Skin epidermis (tissue), 12 donors: Measurements from ENCODE around the gene RHOT2.
A peak's percentile ranks its signal among the peaks of the same experiment; 100 is the strongest.

Source experiments
- H3K27ac ChIP-seq, 21 experiments: fragments of 200-600 bp; sonication (generic) in 11 of 21; one replicate each; pipeline ENCODE4 v1.5.0; 2020; ENCODE audit warnings: mild to moderate bottlenecking in 3 of 21, inconsistent platforms in 2 of 21, moderate library complexity in 2 of 21
- H3K4me3 ChIP-seq, 7 experiments: fragments of 200-600 bp; sonication (generic) in 2 of 7; one replicate each; pipeline ENCODE4 v1.5.0; 2020; ENCODE audit warnings: inconsistent platforms in 2 of 7, mild to moderate bottlenecking in 2 of 7, moderate library complexity in 1 of 7

RHOT2 gene

DNA sequence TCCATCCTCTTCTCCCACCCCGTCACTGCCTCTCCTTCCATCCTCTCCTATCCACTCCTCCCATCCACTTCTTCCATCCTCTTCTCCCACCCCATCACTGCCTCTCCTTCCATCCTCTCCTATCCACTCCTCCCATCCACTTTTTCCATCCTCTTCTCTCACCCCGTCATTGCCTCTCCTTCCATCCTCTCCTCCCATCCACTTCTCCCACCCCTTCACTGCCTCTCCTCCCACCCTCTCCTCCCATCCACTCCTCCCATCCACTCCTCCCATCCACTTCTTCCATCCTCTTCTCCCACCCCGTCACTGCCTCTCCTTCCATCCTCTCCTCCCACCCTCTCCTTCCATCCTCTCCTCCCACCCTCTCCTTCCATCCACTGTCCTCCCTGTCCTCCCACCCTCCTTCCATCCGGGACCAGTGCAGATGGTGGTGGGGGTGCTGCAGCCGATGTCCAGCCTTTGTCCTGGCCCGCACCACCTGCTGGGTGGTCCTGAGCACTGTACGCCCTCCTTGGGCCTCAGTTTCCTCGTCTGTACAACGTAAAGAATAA, 36.0 kb upstream of the RHOT2 start:
- H3K4me3 ChIP-seq, result no peak overlapping the region
- H3K27ac ChIP-seq, result no peak overlapping the region

- no peak overlapping the region for H3K27ac ChIP-seq
- no peak overlapping the region for H3K4me3 ChIP-seq
Observed at GRCh38 chr16:632486-633335, 35.2 kb upstream of the RHOT2 start.

DNA sequence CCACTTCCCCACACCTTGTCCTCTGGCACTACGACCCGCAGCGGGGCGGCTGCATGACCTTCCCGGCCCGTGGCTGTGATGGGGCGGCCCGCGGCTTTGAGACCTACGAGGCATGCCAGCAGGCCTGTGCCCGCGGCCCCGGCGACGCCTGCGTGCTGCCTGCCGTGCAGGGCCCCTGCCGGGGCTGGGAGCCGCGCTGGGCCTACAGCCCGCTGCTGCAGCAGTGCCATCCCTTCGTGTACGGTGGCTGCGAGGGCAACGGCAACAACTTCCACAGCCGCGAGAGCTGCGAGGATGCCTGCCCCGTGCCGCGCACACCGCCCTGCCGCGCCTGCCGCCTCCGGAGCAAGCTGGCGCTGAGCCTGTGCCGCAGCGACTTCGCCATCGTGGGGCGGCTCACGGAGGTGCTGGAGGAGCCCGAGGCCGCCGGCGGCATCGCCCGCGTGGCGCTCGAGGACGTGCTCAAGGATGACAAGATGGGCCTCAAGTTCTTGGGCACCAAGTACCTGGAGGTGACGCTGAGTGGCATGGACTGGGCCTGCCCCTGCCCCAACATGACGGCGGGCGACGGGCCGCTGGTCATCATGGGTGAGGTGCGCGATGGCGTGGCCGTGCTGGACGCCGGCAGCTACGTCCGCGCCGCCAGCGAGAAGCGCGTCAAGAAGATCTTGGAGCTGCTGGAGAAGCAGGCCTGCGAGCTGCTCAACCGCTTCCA, 34.4 kb upstream of the RHOT2 start:
- Histone ChIP-seq H3K4me3 (no peak overlapping the region), H3K27ac (no peak overlapping the region)

DNA sequence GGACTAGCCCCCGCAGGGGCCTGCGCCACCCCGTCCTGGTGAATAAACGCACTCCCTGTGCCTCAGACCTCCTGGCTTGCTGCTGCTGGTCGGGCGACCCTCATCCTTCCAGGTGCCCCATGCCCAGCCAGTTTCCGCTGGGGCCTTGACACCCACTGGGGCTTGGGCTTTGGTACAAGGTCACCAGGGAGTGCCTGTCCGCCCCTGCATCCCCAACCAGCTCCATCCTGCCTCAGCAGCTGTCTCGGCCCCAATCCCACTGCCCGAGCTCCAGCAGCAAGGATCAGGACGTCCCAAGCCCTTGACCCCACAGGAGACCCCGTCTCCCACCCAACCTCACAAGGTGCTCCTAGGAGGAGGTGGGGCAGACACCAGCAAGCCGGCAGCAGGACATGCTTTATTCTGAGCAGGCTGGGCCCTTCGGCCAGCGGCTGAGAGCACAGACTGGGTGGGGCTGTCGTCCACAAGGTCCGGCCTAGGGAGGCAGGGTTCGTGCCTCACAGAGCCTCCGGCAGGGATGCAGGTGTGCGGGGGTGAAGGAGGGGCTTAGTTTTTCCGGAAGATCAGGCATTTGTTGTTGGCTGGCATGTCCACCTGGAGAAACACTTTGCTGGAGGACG, 33.8 kb upstream of the RHOT2 start:
- Histone ChIP-seq H3K4me3 (no peak overlapping the region), H3K27ac (no peak overlapping the region)

DNA sequence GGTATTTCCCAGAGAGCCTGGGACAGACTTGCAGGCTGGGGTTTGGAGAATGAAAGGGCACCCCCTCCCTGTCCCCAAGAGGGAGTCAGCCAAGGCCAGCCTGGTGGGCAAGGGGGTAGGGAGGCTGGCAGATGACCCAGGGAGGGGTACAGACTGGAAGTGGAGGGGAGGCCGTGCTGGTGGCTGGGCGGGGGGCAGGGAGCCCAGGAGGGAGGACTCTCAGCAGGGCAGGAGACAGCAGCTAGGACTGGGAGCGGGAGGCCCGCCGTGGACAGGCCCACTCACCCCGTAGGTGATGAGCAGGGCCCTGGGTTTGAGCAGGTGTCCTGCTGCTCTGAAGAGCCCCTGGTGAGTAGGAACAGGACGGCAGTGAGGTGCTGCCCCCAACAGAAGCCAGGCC, 32.9 kb upstream of the RHOT2 start:
- peak overlapping the region in 5 of 7 experiments; percentile 62 to 90 (median 73) for H3K4me3 ChIP-seq
- peak overlapping the region in 3 of 21 experiments; percentile 86 to 94 (median 92) for H3K27ac ChIP-seq

DNA sequence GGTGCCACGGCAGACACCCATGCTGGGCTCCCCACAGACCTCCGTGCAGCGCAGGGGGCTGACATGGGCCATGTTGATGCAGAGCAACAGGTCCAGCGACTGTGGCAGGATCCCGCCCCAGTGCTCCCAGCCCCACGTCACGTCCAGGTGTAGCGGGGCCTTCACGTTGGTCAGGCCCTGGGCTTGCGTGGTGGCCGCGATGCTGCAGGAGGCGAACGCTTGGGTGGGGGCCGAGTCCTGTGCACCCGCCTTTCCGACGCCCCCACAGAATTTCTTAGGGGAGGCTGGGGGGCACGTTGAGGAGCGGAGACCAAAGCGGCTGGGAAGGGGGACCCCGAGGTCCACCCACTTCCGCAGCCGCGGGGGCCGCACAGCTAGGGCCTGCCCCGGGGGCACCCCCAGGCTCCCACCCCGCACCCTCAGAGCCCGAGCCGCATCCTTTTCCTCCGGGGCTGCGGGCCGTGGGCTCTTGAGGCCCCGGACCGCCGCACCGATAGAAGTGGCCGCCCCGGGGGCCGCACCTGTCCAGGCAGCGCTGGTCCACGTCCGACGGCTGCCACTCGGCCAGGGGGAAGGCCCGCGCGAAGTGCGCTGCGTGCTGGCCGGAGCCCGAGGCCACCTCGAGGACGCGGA, 32.2 kb upstream of the RHOT2 start:
- H3K4me3 ChIP-seq, result peak overlapping the region; percentile 62 to 90 (median 73)
- H3K27ac ChIP-seq, result peak overlapping the region; percentile 30 to 95 (median 88)

DNA sequence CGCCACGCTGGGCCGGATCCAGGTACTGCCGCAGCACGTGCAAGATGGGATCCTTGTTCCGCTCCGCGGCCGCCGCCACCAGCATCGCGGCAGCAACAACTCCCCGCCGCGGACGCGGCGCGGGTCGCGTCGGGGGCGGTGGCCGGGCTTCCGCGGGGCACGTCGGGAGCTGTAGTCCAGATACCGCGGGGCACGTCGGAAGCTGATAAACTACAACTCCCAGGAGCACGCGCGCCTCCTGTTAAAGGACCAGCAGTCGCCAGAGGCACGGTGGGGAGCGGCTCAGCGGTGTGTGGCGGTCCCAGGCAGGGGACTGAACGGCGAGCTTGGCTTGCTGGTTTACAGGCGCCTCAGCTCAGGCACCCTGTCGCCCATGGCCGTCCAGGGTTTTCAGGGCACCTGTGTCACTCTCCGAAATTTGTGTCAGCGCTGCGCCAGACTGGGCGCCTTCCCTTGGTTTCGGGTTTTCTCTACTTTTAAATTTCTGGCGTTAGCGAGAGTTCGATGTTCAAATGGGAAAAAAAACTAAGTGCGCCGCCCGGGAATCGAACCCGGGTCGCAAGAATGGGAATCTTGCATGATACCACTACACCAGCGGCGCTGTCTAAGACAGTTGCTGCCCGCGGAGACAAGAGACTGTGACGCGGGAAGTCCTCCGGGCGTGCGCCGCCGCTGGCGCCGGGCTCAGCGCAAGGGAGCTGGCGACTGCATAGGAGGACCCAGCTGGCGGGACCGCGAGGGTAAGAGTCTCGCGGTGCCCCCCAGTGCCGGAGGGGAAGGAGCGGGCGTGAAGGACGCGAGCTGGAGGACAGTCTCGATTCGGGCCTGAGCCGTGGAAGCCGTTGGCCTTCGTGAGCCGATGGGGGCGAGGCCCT, 31.5 kb upstream of the RHOT2 start, which contains the start of gene METTL26:
METTL26 (minus strand) TSS at position 100 of the 875 bp plus-strand sequence; CDS start at position 85, 15 bp downstream.
- H3K27ac ChIP-seq, result peak within 1 kb of the TSS; percentile 59 to 95 (median 88)
- peak within 1 kb of the TSS; percentile 62 to 90 (median 73) for H3K4me3 ChIP-seq

GRCh38 chr16:637081-638018, 30.6 kb upstream of the RHOT2 start:
- peak overlapping the region; percentile 62 to 90 (median 73) for H3K4me3 ChIP-seq
- H3K27ac ChIP-seq, result peak overlapping the region in 18 of 21 experiments; percentile 77 to 95 (median 88)

DNA sequence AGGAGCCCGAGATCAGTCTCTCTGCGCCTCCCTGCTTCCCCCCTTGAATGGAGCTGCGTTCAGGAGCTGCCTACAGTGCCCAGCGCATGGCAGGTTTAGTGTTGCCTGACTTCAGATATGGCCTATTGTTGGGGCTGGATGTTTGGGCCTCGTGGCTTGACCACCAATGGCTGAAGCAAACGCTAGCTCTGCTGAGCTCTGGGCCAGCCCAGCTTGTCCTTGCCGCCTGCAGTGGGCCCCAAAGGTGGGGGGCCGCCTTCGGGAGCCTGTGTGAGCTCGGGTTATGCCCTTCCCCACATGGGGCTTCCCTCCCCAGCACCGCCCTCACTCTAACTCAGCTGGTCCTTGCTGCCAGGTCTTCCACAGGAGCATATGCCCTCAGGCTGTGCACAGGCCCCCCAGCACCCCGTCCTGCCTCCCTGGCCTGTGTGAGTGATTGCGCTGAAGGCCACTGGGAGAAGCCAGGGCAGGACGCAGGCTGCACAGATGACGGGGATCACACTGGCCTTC, 29.8 kb upstream of the RHOT2 start:
- Histone ChIP-seq H3K27ac (peak overlapping the region in 1 of 21 experiments; percentile 37), H3K4me3 (no peak overlapping the region)

DNA sequence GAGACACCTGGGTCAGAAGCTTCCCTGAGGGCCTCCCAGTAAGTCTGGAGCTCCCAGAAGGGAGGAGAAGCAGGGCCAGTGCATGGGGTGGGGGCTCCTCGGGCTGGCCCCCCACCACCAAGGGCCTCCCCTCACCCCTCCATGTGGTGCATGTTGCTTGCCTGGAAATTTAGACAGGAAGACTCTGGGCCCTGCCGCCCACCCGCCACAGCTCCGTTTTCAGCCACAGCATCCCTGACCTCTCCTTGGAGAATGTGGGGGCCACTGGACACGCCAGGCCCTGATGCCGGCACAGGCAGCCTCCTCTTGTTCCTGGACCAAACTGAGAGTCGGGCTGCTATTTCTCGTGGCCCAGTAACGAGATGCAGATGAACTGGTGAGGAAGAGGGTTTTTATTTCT, 29.1 kb upstream of the RHOT2 start:
- Histone ChIP-seq H3K4me3 (no peak overlapping the region), H3K27ac (no peak overlapping the region)

DNA sequence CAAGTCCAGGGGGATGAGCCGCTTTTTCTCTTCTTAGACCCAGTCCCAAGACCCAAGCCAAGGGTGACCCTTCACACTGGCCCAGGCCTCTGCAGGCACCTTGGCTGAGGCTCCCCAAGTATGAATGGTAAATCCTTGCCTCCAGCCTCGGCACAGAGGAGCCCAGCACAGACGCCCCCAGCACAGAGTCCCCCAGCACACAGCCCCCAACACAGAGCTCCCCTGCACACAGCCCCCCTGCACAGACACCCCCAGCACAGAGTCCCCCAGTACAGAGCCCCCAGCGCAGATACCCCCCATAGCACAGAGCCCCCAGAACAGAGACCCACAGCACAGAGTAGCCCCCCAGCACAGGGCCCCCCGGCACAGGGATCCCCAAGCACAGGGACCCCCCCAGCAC, 27.3 kb upstream of the RHOT2 start:
- no peak overlapping the region for H3K4me3 ChIP-seq
- H3K27ac ChIP-seq, result no peak overlapping the region

GRCh38 chr16:641326-642188, 26.4 kb upstream of the RHOT2 start, which contains the start of gene MCRIP2:
Gene MCRIP2, plus strand, starts transcription at chr16:641828. Its CDS starts 164 bp downstream, at chr16:641992.
- peak within 1 kb of the TSS in 20 of 21 experiments; percentile 16 to 82 (median 70) for H3K27ac ChIP-seq
- H3K4me3 ChIP-seq, result peak within 1 kb of the TSS; percentile 52 to 83 (median 71)

- Histone ChIP-seq H3K27ac (peak overlapping the region in 19 of 21 experiments; percentile 16 to 82 (median 67)), H3K4me3 (peak overlapping the region; percentile 52 to 83 (median 71))
Observed at GRCh38 chr16:642189-643049, 25.5 kb upstream of the RHOT2 start.

GRCh38 chr16:643050-643368, 24.9 kb upstream of the RHOT2 start:
- Histone ChIP-seq H3K27ac (peak overlapping the region in 13 of 21 experiments; percentile 16 to 82 (median 72)), H3K4me3 (peak overlapping the region in 4 of 7 experiments; percentile 52 to 83 (median 77))

GRCh38 chr16:644556-644955, 23.4 kb upstream of the RHOT2 start:
- Histone ChIP-seq H3K4me3 (no peak overlapping the region), H3K27ac (no peak overlapping the region)
